ENCODE data around the gene TMEM170B. TPM values are rescaled to one million over a fixed set of nuclear protein-coding genes. Genes with fewer than 3 reads are reported as not detected.

Gene TMEM170B
- total RNA-seq, 2 donors from 2014 or later, result 5.6 to 5.7 TPM

- intact Hi-C loops (cut with DNase I), result no loop called here
- DNase-seq (no peak), ATAC-seq (no peak)
Measured at GRCh38 chr6:11566609-11567008, 29.1 kb downstream of the TMEM170B start.

DNA sequence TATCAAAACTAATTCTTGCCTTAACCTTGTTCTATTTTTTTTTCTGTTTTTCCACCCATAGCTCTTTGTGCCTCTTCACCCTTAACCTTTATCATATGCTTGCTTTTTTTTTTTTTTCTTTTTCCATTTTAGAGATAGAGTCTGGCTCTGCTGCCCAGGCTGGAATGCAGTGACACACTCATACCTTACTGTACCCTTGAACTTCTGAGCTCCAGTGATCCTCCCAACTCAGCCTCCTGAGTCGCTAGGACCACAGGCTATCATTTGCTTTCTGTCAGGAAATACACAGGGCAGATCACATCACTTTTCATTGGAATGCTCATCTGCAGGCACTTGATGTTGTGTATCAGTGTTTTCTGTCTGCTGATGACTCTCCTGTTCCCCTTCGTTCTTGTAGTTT is 33.5 kb downstream of the TMEM170B start:
- no peak for DNase-seq
- intact Hi-C loops (cut with DNase I), result no loop called here
- no peak for ATAC-seq

GRCh38 chr6:11575408-11576033 is 38.0 kb downstream of the TMEM170B start:
- intact Hi-C loops (cut with DNase I), result loop anchor here in 1 of 2 donors (5.0 kb wide), 1 partner anchor 433 kb away; no protein-coding TSS in a partner anchor
- peak; percentile 95 to 99 for ATAC-seq
- peak; percentile 34 for DNase-seq

- ATAC-seq (no peak), DNase-seq (no peak)
- intact Hi-C loops (cut with DNase I), result loop anchor here in 1 of 2 donors (5.0 to 10.0 kb wide), 3 partner anchors 651 to 1314 kb away; no protein-coding TSS in a partner anchor
Measured at GRCh38 chr6:11580686-11581405, 43.3 kb downstream of the TMEM170B start.

- intact Hi-C loops (cut with DNase I), result loop anchor here in 1 of 2 donors (5.0 to 10.0 kb wide), 3 partner anchors 648 to 1311 kb away; no protein-coding TSS in a partner anchor
- ATAC-seq, result peak in 1 of 2 donors; percentile 55
Measured at GRCh38 chr6:11584244-11584643, 46.7 kb downstream of the TMEM170B start.

DNA sequence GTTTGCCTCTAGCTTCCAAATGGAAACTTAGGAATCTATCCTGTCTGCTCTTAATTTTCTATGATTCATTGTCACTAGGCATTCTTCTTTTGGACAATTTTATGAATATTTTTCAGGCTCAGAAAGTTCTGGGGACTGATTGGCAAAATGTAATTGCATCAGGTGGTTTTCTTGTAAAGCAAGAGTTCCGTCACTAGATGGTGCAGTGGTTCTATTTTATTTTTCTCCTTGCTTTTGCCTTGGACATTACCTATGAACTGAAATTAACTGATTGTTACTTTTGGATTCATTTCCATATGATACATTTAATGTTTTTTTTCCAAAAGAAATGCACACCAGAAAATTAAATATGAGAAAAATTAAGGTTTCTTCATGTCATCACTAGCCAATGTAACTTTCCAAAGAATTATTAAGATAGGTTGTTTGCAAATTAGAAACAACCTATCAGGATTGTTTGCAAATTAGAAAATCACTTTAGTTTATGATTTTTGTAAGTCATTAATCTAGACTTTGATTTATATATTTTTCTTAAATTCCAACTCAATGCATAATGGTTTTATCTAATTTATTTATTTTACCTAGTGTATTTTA is 48.0 kb downstream of the TMEM170B start:
- peak in 1 of 2 donors; percentile 48 for ATAC-seq
- intact Hi-C loops (cut with DNase I), result loop anchor here in 1 of 2 donors (5.0 to 10.0 kb wide), 3 partner anchors 699 to 1309 kb away; no protein-coding TSS in a partner anchor

More at GRCh38 chr6:11584244-11584643, 46.7 kb downstream of the TMEM170B start:
- DNase-seq, result no peak

GRCh38 chr6:11586117-11586516 is 48.6 kb downstream of the TMEM170B start:
- DNase-seq (no peak), ATAC-seq (no peak)
- intact Hi-C loops (cut with DNase I), result loop anchor here in 1 of 2 donors (5.0 to 10.0 kb wide), 3 partner anchors 699 to 1309 kb away; no protein-coding TSS in a partner anchor

More for the DNA sequence above, 48.0 kb downstream of the TMEM170B start:
- no peak for DNase-seq

- DNase-seq (no peak), ATAC-seq (peak in 1 of 2 donors; percentile 30)
- intact Hi-C loops (cut with DNase I), result loop anchor here in 1 of 2 donors (5.0 to 10.0 kb wide), 3 partner anchors 698 to 1308 kb away; no protein-coding TSS in a partner anchor
Measured at GRCh38 chr6:11586536-11586935, 49.0 kb downstream of the TMEM170B start.

- ATAC-seq (no peak), DNase-seq (no peak)
- intact Hi-C loops (cut with DNase I), result loop anchor here in 1 of 2 donors (5.0 to 10.0 kb wide), 3 partner anchors 696 to 1306 kb away; no protein-coding TSS in a partner anchor
Measured at GRCh38 chr6:11589261-11589660, 51.7 kb downstream of the TMEM170B start.

- ATAC-seq (peak in 1 of 2 donors; percentile 61), DNase-seq (no peak)
- intact Hi-C loops (cut with DNase I), result no loop called here
Measured at GRCh38 chr6:11592294-11592906, 54.9 kb downstream of the TMEM170B start.

DNA sequence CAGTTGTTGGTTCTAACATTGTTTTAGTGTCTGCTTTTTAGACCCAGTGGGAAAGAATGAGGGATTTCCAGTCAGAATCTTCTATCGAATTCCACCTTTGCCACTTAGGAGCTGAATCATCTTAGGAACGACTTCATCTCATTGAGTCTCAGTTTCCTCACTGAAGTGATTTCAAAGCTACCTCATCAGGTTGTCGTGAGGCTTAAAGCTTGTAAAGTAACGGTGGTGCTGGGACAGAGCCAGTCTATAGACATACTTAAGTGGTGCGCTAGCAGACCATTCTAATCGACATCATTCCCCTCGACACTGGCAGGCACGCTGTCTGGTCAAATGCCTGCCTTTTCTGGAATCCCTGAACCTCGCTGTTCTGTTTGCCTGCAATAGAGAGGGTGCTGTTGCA is 55.5 kb downstream of the TMEM170B start:
- ATAC-seq, result no peak
- intact Hi-C loops (cut with DNase I), result no loop called here

DNA sequence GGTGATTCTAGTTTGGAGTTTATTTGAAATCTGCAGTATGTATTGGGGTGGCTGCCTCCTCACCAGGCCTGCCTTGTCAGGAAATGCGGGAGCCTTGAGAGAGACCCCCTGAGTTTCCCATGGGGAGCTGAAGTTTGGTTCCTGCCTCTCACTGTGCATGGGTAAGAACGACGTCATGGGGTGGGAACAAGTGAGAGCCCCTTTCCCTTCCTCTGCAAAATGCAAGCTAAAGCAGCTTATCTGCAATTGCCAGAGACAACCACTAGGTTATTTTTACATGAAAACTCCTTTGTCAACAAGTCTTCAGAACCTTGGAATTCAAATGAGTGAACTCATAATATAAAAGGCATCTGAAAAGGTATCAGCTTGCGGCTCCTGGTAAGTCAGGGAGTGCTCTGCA is 58.4 kb downstream of the TMEM170B start:
- DNase-seq, result no peak
- peak in 1 of 2 donors; percentile 36 for ATAC-seq
- intact Hi-C loops (cut with DNase I), result no loop called here

More for the DNA sequence above, 55.5 kb downstream of the TMEM170B start:
- DNase-seq, result no peak

- ATAC-seq, result no peak
- DNase-seq, result no peak
- intact Hi-C loops (cut with DNase I), result no loop called here
Measured at GRCh38 chr6:11596640-11597237, 59.2 kb downstream of the TMEM170B start.

DNA sequence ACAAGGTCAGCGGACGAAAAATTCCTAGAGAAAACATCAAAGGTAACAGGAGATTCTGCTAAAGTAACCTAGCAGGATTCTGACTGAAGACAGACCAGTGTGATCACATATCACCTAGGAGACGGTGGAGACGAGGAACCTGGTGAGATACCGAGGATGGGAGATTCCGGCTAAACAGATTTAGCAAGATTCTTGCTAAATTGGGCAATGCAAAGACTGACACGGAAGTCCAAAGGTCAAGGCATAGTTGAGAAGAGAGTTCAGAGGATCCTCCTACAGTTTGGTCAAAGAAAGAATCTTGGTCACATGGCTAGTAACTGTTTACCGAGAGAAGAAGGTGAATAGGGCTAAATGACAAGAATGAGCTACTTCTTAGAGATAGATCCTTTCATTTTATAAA is 61.1 kb downstream of the TMEM170B start:
- intact Hi-C loops (cut with DNase I), result no loop called here
- peak; percentile 27 to 89 for ATAC-seq
- no peak for DNase-seq

DNA sequence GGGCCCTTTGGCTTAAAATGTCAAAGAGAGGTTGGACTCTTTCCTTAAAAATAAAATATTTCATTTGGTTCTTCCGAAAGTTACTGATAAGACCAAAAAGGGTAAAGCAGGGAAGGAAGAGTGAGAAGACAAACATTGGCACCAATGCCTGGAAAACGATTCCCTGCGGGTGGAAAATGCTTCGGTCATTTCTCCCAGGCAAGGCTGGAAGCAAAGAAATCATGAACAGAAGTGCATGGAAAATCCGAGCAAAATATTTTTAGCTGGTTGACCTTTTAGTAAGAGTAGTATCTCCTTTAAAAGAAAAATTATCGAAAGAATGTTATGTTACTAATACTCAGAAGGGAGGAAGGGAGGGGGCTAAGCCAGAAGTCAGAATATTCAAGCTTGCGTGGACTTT is 62.7 kb downstream of the TMEM170B start:
- intact Hi-C loops (cut with DNase I), result no loop called here
- no peak for DNase-seq
- ATAC-seq, result no peak

- ATAC-seq (no peak), DNase-seq (no peak)
- intact Hi-C loops (cut with DNase I), result no loop called here
Measured at GRCh38 chr6:11601776-11602605, 64.4 kb downstream of the TMEM170B start.

DNA sequence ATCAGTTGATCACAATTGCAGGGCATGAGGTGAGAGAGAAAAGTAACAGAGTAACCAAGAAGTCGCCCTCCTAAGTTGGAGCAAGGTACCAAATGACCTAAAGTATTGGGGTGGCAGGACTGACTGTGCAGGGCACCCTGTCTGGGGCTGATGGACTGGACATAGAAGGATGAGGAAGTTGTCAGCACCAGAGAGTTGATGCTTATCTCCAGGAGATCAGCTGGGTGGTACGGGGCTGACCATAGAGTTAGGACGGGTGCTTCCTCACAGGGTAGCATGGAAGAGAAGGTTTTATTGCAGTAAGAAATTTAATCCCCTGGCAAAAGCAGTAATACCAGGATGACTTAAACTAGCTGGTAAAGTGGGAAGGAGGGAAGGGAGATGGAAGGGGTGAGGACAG is 66.7 kb downstream of the TMEM170B start:
- intact Hi-C loops (cut with DNase I), result no loop called here
- no peak for ATAC-seq
- DNase-seq, result no peak

Measured in left cardiac atrium (tissue), 4 donors.